ENCODE data around the gene PRSS8.
"Not testable (repeated sequence)": the region's sequence is repeated elsewhere in the genome, so short reads cannot be mapped to it uniquely, and the experiment has no call there.

Gene PRSS8

DNA sequence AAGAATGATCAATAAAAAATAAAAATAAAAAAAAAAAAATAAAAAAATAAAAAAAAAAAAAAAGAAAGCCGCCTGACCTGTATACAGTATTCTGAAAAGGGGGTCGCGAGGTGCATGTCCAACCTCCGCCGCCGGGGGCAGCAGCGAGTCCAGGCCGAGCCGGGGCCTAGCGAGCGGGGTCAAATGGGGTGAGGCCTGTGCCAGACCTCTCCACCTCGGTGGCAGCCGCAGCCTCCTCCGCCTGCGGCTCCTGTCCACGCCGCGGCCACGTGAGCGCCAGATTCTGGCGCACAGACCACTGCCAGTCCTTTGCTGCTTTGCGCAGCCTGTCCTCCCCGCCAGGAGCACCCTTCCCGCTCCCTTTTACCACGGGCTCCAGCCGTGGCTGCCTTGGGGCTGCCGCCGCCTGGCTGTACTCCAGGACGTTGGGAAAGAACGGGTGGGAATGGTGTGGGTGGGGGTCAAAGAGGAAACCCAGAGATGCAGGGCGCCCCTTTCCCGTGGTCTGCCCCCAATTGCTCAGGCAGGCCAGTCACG, 29.8 kb downstream of the PRSS8 start:
- DNase-seq (ENCODE audit: low spot score) = peak; percentile 53

DNA sequence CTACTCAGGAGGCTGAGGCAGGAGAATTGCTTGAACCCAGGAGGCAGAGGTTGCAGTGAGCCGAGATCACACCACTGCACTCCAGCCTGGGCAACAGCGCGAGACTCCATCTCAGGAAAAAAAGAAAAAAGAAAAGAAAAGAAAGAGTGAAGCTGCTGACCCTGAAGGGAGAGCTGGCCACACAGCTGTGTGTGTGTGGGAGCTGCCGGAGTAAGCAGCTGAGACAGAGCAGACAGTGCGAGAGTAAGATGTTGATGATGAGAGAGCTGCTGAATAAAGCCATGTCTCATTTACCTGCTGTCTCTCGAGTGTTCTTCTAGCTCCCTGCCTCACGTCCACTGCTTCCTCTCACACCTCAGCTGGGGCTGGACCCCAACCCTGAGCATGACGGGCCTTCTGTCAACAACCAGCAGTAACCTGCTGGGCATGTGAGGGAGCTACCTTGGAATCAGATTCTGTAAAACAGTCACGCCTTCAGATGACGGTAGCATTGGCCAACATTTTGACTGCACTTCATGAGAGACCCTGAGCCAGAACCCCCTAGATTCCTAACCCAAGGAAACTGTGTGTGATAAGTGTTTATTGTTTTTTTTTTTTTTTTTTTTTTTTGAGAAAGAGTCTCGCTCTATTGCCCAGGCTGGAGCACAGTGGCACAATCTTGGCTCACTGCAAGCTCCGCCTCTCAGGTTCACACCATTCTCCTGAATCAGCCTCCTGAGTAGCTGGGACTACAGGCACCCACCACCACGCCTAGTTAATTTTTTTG, 34.5 kb downstream of the PRSS8 start:
- DNase-seq (ENCODE audit: low spot score) = not testable (repeated sequence)

DNA sequence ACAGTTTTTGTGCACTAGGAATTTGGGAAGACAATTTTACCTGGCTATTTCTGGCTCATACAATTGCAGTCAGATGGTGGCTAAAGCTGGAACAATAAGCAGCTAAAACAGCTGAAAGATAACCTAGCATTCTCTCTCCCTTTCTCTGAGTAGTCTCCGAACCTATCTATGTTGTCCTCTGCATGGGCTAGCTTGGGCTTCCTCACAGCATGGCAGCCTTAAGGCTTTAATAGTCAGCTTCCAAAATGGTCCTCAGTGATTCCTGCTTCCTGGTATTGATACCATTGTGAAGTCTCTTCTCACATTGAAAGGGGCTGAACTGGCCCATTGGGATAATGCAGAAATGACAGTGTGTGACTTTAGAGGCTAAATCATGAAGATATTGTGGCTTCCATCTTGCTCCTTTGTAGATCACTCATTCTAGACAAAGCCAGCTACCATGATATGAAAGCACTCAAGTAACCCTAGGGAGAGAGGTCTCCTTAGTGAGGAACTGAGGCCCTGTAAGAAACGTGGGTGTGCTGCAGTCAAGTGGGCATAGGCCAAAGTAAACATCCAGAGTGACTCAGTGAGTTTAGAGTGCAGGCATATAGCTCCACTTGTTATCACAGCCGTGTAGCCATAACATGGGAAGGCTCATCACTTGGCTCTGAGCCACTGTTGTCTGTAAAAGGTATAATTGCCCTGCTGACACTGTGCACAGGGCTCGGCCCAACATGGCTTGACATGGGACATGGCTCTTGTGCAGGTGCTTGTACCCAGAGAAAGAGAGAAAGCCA, 35.5 kb downstream of the PRSS8 start:
- DNase-seq (ENCODE audit: low spot score) = no peak

DNA sequence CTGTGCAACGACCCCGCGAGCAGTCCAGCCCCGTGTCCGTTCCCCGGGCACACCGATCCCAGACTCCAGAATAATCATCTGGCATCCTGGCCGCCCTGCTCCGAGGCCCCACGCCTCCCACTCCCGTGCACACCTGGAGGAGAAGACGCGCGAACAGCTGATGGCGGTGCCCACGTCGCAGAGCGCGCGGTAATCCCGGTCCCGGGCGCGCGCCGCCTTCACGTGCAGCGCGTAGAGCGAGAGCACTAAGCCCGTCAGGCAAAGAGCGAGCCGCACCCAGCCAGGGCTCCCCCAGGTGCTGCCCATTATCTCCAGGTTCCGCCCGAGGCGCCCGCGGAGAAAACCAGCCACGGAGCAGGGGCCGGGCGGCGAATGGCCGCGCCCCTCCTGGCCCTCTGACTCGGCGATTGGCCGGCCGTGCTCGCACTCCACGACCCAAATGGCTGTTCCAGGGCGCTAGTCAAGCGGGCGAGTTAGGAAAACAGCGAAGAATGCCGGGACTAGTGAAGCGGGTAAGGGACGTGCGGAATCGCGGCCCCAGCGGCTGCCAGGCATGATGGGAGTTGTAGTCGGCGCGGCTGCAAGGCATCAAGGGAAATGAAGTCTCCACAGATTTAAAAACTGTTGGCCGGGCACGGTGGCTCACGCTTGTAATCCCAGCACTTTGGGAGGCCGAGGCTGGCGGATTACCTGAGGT, 41.0 kb downstream of the PRSS8 start, which contains the start of gene VKORC1:
Gene VKORC1, minus strand, starts transcription at position 374 of the 697 bp plus-strand sequence. Its CDS starts 68 bp downstream, at position 306.
- DNase-seq (ENCODE audit: low spot score) = peak; percentile 93

DNA sequence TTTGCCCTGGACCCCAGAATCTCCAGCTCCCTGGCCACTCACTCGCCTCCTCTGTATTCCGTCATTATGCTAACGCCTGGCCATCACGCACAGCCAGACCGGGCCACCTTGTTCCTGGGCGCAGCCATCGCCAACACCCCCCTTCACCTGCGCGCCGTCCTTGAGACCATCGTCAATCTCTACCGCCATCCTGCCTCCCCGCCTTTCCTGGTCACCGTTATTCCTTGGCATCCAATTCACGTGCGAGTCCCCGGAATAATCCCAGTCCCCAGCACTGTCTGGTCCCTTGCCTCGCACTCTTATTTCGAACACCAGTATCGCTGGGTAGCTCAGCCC, 41.5 kb downstream of the PRSS8 start:
- DNase-seq (ENCODE audit: low spot score) = no peak

DNA sequence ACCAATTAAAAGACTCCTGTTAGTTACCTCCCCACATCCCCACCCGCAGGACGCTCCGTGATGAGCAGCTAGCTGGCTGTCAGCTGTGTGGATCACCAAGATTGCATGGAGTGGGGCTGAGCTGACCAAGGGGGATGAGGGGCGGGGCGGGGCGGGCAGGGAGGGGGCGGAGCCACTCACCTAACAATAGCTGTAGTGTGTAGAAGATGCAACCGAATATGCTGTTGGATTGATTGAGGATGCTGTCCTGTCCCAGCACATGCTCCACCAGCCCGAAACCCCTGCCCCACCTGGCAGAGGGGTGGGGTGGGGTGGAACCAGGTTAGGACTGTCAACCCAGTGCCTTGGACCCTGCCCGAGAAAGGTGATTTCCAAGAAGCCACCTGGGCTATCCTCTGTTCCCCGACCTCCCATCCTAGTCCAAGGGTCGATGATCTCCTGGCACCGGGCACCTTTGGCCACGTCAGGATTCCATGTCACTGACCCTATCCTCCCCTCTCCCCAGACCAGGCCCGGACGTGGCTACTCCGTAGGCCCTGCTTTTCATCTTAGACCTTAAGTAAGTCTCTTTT, 42.3 kb downstream of the PRSS8 start:
- no peak for DNase-seq (ENCODE audit: low spot score)

DNA sequence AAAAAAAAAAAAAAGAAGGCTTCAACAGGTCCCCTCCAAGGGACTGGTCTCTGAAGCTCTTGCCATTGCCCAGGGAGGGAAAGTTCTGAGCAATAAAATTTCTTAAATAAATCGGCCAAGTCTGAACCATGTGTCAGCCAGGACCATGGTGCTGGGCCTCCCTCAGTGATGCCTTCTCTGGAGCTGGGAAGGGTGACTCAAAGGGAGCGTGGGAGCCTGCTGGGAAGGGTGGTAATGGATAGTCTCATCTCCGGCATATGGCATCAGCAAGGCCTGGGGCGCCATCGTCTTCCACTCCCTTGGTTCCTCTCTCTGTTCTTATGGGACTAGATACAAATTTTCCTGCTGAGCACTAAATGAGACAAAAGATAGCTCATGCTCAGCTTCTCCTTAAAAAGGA, 43.2 kb downstream of the PRSS8 start:
- DNase-seq (ENCODE audit: low spot score) = no peak

DNA sequence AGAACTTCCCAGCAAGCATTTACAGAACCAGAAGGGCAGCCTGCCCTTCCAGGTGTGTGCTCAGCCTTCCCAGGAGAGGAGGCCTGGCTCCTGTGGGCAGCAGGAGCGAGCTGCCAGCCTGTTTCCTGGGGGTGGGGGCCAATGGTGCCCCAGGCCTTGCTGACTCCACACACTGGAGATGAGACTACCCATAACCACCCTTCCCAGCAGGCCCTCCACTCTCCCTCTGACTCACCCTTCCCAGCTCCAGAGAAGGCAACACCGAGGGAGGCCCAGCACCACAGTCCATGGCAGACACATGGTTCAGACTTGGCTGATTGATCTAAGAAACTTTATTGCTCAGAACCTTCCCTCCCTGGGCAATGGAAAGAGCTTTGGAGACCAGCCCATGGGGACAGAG, 45.0 kb downstream of the PRSS8 start:
- no peak for DNase-seq (ENCODE audit: low spot score)

DNA sequence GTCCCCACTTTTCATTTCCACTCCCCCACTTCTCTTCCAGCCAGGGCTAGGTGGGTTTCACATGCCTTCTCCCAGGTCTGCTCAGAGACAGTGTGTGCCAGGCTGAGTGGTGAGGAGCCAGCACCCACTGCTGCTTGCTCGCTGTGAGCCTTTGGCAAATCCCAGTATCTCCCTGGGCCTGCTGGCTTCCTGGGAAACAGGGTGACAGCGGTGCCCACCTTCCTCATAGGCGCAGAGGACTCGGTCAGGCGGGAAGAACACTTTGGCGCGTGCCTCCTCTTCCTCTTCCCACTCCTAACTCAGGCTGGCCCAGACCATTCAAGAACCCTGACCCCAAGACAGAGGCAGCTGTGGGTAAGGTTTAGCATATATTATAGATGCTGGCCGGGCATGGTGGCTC, 46.3 kb downstream of the PRSS8 start:
- DNase-seq (ENCODE audit: low spot score) = no peak

DNA sequence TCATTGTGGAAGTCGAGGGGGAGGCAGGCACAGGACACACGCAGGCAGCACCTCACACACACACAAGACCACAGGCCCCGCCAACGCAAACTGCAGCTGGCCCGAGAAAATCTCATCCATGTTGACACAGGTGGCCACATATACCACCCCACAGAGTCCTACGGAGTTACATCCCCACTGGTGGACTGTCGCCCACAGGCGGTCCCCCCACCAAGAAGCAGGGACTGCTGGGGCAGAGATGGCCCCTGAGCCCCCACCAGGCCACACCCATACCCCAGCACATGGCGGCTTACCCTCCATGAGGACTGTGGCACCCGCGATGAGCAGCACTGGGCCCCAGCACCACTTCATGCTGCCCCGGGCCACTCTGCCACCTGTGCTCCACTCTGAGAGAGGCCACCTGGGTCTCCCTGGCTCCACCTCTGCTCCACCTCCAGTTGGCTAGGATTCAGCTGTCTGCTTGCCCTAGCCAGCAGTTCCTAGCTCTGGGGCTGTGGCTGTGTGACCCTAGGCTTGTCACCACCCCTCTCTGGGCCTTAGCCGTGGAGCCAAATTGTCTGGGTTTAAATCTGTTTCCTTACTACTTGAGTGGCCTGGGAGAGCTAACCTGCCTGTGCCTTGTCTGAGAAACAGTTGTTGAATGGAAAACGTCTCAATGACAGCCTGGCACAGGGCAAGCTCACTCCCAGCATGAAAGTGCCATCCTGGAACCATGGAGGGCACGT, 46.9 kb downstream of the PRSS8 start, which contains the start of gene PRSS53:
Gene PRSS53, minus strand, starts transcription at position 485 of the 725 bp plus-strand sequence. Its CDS starts 134 bp downstream, at position 351.
- no peak for DNase-seq (ENCODE audit: low spot score)

DNA sequence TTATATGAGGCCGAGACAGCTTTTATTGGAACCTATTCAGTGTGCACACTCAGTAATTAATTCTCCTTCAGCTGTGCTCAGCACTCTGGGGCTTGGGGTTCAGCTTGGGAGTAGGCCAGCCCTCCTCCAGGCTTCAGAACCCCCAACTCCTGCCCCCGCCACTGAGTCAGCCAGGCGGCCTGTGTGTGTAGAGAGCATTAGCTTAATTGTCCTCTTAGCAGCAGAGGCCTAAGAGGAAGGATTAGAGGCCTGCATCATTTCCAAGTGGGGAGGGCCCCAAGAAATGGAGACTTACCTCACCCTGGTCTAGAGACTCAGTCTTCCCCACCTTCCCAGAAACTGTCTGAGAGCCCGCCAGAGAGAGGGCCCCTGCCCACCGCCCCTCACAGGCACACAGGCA, 47.6 kb downstream of the PRSS8 start:
- no peak for DNase-seq (ENCODE audit: low spot score)

DNA sequence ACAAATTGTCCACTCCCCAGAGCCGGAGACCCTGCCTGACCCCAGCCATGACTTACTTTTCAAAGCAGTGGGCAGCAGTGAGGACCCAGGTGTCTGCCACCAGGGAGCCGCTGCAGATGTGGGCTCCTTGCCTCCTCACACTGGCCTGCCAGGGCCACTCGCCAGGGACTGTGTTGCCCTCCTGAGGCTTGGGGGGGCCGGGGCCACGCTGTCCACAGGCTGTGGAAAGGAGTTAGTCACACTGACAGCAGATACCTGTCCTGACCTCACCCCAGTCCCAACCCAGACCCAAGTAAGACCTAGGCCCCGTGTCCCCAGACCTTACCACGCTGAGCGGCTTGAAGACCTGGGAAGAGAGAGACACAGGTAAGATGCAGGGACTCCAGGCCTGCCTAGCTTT, 48.0 kb downstream of the PRSS8 start:
- DNase-seq (ENCODE audit: low spot score) = no peak

DNA sequence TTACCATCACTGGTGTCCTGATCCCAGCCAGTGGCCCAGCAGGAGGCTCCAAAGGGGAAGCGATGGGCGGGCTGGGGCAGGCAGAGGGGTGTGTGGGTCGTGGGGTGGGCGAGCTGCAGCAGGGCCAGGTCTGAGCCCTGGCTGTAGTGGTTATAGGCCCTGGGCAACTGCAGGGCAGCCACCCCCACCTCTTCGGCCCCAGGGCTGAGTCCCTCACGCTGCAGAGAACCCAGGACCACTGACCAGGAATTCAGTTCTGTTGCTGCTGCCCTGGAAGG, 49.0 kb downstream of the PRSS8 start:
- DNase-seq (ENCODE audit: low spot score) = no peak

DNA sequence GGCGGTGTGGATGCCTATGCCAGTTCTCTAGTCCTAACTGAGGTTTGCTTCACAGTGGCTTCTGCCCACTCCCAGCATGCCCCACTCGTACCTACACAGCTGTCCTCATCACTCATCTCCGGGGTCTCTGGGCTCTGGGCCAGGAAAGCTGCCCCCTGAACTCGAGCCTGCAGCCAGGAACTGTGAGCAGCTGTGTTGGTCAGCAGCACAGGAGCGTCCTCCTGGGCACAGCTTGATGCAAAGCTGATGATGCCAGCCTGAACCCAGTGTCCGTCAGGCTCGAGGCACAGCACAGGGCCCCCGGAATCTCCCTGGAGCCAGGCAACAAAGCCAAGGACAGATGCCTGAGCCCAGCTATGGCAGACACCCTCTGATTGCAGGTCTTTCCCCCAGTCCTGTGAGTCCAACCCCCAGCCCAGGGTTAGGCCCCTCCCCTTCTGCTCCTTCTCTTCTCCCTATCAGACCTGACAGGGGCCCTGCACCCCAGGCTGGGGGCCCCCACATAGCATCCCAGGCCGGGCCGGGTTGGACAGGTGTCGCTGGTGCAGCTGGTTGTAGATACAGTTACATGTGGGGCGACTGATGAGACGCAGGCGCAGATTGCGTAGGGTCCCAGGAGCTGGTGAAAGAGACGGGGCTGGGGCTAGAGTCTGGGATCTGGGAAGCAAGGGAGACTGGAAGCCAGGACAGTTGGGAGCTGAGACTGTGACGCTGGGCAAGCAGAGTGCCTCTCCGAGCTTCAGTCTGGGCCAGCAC, 49.5 kb downstream of the PRSS8 start:
- DNase-seq (ENCODE audit: low spot score) = no peak

DNA sequence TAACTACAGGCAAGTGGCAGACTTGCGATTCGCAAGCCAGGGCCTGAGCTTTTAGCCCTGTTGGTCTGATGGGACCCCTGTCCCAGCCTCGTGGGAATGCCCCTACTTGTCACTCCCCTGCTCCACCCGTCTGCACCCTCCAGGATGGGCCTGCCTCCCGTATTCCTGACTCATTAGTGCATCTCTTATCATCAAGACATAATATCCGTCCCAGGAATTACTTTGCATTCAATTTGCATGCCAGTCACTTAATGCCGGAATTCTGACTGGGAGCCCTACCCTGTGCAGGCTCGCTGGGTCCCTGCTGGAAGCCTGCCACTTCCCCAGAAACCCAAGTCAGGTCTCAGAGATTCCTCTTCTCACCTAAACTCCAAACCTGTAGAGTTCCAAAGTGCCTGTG, 50.1 kb downstream of the PRSS8 start:
- no peak for DNase-seq (ENCODE audit: low spot score)

DNA sequence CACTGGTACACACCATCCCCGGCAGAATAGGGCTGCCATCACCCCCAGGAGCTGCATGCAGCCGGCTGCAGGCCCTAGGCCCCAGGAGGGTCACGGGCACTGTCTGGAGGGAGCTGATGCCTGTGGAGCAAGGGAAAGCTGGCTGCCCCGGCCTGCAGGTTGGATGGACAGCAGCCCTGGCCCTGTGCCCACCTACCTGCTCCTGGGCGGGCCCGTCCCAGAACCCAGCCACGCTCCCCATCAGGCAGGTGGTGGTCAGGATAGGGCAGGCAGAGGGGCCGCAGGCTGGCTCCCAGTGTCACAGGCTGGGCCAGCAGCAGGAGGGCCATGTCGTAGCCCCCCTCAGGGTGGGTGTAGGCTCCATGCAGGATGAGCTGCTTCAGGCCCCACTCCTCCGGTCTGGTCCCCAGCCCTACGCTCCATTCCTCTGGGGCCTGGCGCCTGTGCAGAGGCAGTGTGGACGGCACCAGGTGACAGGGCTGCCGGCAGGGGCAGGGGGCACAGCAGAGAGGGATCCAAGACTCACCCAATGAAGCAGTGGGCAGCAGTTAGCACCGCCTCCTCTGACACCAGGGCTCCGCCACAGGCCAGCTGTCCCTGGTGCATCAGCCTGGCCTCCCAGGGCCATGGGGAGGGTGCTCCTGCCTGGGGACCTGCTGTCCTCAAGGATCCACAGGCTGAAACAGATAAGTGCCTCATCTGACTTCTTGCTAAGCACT, 50.8 kb downstream of the PRSS8 start:
- no peak for DNase-seq (ENCODE audit: low spot score)

DNA sequence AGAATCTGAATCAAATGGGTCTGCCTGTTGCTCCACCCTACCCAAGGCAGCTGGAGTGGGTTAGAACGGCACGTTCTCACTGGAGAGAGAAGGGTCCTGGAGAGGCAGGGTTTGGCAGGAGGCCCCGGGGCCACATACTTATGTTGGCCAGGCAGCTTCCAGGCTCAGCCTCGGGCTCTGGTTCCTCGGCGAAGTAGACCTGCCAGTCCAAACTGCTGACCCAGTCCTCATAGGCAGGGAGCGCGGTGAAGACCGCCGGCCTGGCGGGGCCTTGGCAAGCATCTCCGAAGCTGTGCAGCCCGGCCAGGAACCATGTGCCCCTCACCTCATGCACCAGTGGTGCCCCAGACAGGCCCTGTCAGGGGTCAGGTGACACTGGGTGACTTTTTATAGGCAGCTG, 51.5 kb downstream of the PRSS8 start:
- DNase-seq (ENCODE audit: low spot score) = no peak

DNA sequence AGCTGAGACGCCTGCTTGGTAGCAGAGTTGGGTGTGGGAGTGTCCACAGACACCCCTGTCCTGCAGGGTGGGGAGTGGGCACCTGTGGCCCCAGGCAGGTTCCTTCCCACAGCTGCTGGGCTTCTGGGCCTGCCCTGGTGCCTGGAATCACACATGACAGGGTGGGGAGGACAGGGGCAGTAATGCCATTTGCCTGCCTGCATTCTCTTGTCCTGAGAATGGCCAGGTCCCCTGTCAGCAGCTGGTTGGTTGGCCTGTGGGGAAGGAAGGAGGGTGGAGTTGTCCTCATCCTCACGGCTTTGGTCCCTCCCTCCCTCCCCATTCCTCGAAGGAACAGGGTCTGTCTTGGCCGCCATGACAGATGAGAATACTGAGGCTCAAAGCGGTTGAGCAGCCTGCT, 52.0 kb downstream of the PRSS8 start:
- no peak for DNase-seq (ENCODE audit: low spot score)

DNA sequence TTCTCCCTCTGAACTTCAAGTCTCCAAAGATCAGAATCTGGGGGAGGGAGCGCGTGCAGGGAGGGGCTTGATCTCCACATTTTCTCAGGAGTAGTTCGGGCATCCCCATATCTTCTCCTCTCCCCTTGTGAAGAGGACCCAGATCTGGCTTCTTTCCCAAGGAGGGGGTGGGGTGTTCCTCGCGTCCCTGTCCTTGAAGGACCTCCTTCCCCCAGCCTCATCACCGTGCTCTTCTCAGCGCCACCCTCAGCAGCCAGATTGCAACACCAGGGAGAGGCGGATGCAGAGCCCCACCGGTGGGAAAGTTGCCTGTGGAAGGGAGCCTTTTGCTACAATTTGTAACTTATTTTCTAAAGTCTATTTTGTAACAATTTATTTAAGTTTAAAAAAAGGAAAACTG, 52.4 kb downstream of the PRSS8 start:
- no peak for DNase-seq (ENCODE audit: low spot score)

DNA sequence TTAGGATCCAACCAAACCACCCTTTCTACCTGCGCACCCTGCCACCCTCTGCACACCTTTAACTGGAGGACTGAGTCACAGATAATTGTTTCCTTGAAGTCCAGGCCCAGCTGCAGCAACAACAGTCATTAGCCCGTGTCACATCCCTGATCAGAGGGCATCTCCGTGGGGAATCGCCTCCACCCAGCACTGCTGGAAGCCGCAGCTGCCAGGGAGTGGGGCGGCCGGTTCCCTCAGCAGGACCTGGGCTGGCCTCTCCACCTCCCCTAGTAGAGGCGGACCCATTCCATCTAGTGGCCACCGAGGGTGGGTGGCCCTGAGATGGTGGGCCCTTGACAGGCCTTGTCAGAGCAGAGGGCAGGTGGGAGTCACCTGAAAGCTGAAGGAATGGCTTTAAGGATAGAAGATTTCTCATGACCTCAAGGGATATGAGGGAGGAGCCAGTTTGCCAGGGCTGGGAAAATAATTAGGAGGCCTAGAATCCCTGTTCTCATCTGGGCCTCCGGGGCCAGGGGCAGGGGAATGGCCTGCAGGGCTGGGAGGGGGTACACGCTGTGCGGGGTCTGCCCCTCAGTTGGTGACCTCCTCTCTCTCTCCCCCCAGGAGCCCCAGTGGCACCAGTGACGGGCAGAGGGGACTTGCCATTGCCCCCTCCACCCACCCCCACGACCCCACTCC, 53.0 kb downstream of the PRSS8 start:
- DNase-seq (ENCODE audit: low spot score) = no peak
